ENCODE results near the gene ASRGL1. TPM values are rescaled to one million over a fixed set of nuclear protein-coding genes. Genes with fewer than 3 reads are reported as not detected.

ASRGL1 gene
- total RNA-seq, 1 donor from 2014 or later = 55.7 TPM

GRCh38 chr11:62431171-62431901 is 94.1 kb downstream of the ASRGL1 start:
- Mint-ChIP-seq H3K4me3 (ENCODE audit: unreplicated experiment) (no peak overlapping the region), H3K36me3 (ENCODE audit: unreplicated experiment) (peaks cover 7% of the 10 kb centered on the region), H3K27ac (ENCODE audit: unreplicated experiment) (no peak overlapping the region), H3K27me3 (ENCODE audit: unreplicated experiment) (peaks cover 5% of the 10 kb centered on the region), H3K4me1 (ENCODE audit: low read depth, unreplicated experiment) (peaks cover 7% of the 10 kb centered on the region), H3K9me3 (ENCODE audit: unreplicated experiment) (peaks cover 2% of the 10 kb centered on the region)
- DNase-seq = no peak
- TF ChIP-seq, protein P1, sequence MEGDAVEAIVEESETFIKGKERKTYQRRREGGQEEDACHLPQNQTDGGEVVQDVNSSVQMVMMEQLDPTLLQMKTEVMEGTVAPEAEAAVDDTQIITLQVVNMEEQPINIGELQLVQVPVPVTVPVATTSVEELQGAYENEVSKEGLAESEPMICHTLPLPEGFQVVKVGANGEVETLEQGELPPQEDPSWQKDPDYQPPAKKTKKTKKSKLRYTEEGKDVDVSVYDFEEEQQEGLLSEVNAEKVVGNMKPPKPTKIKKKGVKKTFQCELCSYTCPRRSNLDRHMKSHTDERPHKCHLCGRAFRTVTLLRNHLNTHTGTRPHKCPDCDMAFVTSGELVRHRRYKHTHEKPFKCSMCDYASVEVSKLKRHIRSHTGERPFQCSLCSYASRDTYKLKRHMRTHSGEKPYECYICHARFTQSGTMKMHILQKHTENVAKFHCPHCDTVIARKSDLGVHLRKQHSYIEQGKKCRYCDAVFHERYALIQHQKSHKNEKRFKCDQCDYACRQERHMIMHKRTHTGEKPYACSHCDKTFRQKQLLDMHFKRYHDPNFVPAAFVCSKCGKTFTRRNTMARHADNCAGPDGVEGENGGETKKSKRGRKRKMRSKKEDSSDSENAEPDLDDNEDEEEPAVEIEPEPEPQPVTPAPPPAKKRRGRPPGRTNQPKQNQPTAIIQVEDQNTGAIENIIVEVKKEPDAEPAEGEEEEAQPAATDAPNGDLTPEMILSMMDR (IDR thresholded peaks at IDR 0.05; ENCODE audit: partially characterized antibody, unreplicated experiment) = no peak

DNA sequence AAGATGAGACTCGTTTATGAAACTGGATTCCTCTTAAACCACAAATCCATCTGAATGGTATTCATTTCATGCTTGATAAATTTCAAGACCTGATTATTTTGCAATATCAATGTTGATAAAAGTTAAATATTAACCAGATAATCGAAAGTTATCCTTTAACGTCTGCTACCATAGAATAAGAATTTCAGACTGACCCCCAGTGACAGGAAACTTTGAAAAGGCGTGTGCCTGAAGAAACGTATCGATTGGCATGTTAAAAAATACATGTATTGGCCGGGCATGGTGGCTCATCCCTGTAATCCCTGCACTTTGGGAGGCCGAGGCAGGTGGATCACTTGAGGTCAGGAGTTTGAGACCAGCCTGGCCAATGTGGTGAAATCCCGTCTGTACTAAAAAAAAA is 95.4 kb downstream of the ASRGL1 start:
- Mint-ChIP-seq H3K9me3 (ENCODE audit: unreplicated experiment) (peaks cover 2% of the 10 kb centered on the region), H3K4me1 (ENCODE audit: low read depth, unreplicated experiment) (peaks cover 7% of the 10 kb centered on the region), H3K27me3 (ENCODE audit: unreplicated experiment) (peaks cover 7% of the 10 kb centered on the region), H3K36me3 (ENCODE audit: unreplicated experiment) (peaks cover 7% of the 10 kb centered on the region), H3K27ac (ENCODE audit: unreplicated experiment) (no peak overlapping the region), H3K4me3 (ENCODE audit: unreplicated experiment) (no peak overlapping the region)
- TF ChIP-seq, protein P1 (IDR thresholded peaks at IDR 0.05; ENCODE audit: partially characterized antibody, unreplicated experiment) = no peak
- DNase-seq = no peak

DNA sequence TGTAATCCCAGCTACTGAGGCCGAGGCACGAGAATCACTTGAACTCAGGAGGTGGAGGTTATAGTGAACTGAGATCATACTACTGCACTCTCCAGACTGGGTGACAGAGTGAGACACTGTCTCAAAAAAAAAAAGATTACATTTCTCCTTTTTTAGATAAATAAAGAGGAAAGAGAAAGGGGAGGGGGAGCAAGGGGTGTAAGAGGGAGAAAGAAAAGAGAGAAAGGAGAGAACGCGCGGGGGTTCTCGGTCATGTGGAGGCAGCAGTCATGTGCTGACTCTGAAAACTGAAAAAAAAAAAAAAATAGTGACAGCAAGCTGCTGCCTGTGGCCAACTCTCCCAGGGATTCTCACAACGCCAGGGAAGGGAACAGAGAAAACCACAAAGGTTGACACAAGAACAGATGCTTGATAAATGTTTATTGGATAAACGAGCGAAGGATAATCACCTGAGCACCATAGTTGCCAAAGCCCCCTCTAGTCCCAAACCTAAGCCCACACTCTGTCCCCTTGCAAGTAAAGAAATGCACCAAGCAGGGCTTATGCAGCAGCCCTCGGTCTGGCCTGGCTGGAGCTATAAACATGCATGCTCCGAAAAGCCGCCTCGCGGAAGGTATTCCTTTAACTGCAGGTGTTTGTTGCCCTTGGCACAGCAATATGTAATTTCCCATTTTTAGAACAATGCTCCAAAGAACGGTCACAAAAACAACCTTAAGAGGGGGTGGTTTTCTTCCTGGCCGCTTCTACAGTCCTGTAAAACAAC is 96.1 kb downstream of the ASRGL1 start:
- Mint-ChIP-seq H3K9me3 (ENCODE audit: unreplicated experiment) (peaks cover 2% of the 10 kb centered on the region), H3K4me1 (ENCODE audit: low read depth, unreplicated experiment) (peaks cover 7% of the 10 kb centered on the region), H3K27me3 (ENCODE audit: unreplicated experiment) (peaks cover 7% of the 10 kb centered on the region), H3K27ac (ENCODE audit: unreplicated experiment) (no peak overlapping the region), H3K4me3 (ENCODE audit: unreplicated experiment) (no peak overlapping the region), H3K36me3 (ENCODE audit: unreplicated experiment) (peaks cover 7% of the 10 kb centered on the region)
- TF ChIP-seq, protein P1 (IDR thresholded peaks at IDR 0.05; ENCODE audit: partially characterized antibody, unreplicated experiment) = no peak
- no peak for DNase-seq

DNA sequence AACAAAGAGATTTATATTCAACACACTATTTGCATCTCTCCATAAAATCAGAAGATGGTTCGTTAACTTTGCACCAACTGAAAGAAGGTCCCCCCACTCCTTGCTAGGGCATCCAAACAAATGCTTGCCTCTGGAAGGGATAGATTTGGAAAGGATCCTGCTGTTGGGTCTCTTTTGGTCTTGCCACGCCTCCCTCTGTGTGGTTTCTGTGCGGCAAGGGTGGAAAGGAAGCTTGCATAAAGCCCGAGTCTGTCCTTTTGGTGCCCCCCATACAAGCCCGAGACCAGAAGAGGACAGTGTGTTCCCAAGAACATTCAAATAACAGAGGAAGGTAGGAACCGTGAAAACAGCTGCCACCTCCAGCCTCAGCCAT is 96.6 kb downstream of the ASRGL1 start:
- H3K4me3 Mint-ChIP-seq (ENCODE audit: unreplicated experiment) = no peak overlapping the region
- H3K27ac Mint-ChIP-seq (ENCODE audit: unreplicated experiment) = no peak overlapping the region
- peaks cover 7% of the 10 kb centered on the region for H3K27me3 Mint-ChIP-seq (ENCODE audit: unreplicated experiment)
- DNase-seq = no peak
- peaks cover 7% of the 10 kb centered on the region for H3K36me3 Mint-ChIP-seq (ENCODE audit: unreplicated experiment)
- H3K9me3 Mint-ChIP-seq (ENCODE audit: unreplicated experiment) = peaks cover 2% of the 10 kb centered on the region
- H3K4me1 Mint-ChIP-seq (ENCODE audit: low read depth, unreplicated experiment) = peaks cover 7% of the 10 kb centered on the region
- TF ChIP-seq, protein P1 (IDR thresholded peaks at IDR 0.05; ENCODE audit: partially characterized antibody, unreplicated experiment) = no peak
